GM21515 (cell line): Measurements from ENCODE around the gene NRG3.
"Not testable (repeated sequence)": the region's sequence is repeated elsewhere in the genome, so short reads cannot be mapped to it uniquely, and the experiment has no call there.

ENCODE experiments used
- ATAC-seq: cut with Tn5 transposase; IDR thresholded peaks from one replicate; pipeline ENCODE4 v1.9.1; 2021; ENCODE audit not compliant: unreplicated experiment

Gene NRG3

GRCh38 chr10:82949816-82950575 is 1075.0 kb downstream of the NRG3 start:
- ATAC-seq = no peak

GRCh38 chr10:82953331-82953730 is 1078.3 kb downstream of the NRG3 start:
- no peak for ATAC-seq

- no peak for ATAC-seq
Observed at GRCh38 chr10:82953909-82954308, 1078.9 kb downstream of the NRG3 start.

GRCh38 chr10:82960421-82961060 is 1085.5 kb downstream of the NRG3 start:
- ATAC-seq = not testable (repeated sequence)

- no peak for ATAC-seq
Observed at GRCh38 chr10:82961864-82962263, 1086.9 kb downstream of the NRG3 start.

GRCh38 chr10:82966130-82966529 is 1091.1 kb downstream of the NRG3 start:
- ATAC-seq = no peak

- ATAC-seq = no peak
Observed at GRCh38 chr10:82968533-82968932, 1093.5 kb downstream of the NRG3 start.

GRCh38 chr10:82969405-82969804 is 1094.4 kb downstream of the NRG3 start:
- ATAC-seq = no peak

GRCh38 chr10:82980321-82980720 is 1105.3 kb downstream of the NRG3 start:
- ATAC-seq = no peak

GRCh38 chr10:82981137-82981723 is 1106.2 kb downstream of the NRG3 start:
- ATAC-seq = no peak

GRCh38 chr10:82982110-82982608 is 1107.2 kb downstream of the NRG3 start:
- no peak for ATAC-seq

GRCh38 chr10:82986216-82986615 is 1111.2 kb downstream of the NRG3 start:
- ATAC-seq = no peak

GRCh38 chr10:83006479-83006878 is 1131.5 kb downstream of the NRG3 start:
- ATAC-seq = not testable (repeated sequence)

GRCh38 chr10:83007510-83007909 is 1132.5 kb downstream of the NRG3 start:
- no peak for ATAC-seq

- no peak for ATAC-seq
Observed at GRCh38 chr10:83012866-83013265, 1137.9 kb downstream of the NRG3 start.

GRCh38 chr10:83017076-83017867 is 1142.3 kb downstream of the NRG3 start:
- ATAC-seq = no peak

- no peak for ATAC-seq
Observed at GRCh38 chr10:83023662-83024061, 1148.7 kb downstream of the NRG3 start.
